CD14-positive monocyte (primary cell): Measurements from ENCODE around the gene ATP4A. TPM values are rescaled to one million over a fixed set of nuclear protein-coding genes. Genes with fewer than 3 reads are reported as not detected.

ENCODE experiments used
- DNase-seq, 3 donors: peaks; one replicate each; pipeline ENCODE4 v3.0.0-alpha.2; 2011 to 2022
- H2AFZ ChIP-seq: 2 replicates; pipeline ENCODE4 v1.6.0; 2012; ENCODE audit warnings: mild to moderate bottlenecking, low read depth, low read length, inconsistent platforms; ENCODE audit not compliant: insufficient read depth, poor library complexity, severe bottlenecking
- H3K27ac ChIP-seq, 2 donors: 1 replicate in 1 of 2; 2 replicates in 1 of 2; pipeline ENCODE4 v1.5.1; 2012 to 2013; ENCODE audit warnings: low read length in 2 of 2, control low read depth in 1 of 2, inconsistent platforms in 1 of 2, low read depth in 1 of 2, mild to moderate bottlenecking in 1 of 2
- H3K27me3 ChIP-seq, 2 donors: one replicate each; pipeline versions ENCODE4 v1.6.0 to v1.6.1; 2011 to 2013; ENCODE audit warnings: low read length in 2 of 2; ENCODE audit not compliant: control insufficient read depth in 2 of 2, insufficient read depth in 2 of 2
- H3K36me3 ChIP-seq, 2 donors: replicated peaks in 1 of 2; 1 replicate in 1 of 2; 2 replicates in 1 of 2; pipeline versions ENCODE4 v1.5.1 to v1.6.1; 2012 to 2013; ENCODE audit warnings: low read length in 2 of 2, control low read depth in 1 of 2, inconsistent platforms in 1 of 2, mild to moderate bottlenecking in 1 of 2; ENCODE audit not compliant: insufficient read depth in 2 of 2, control insufficient read depth in 1 of 2
- H3K4me1 ChIP-seq, 2 donors: 1 replicate in 1 of 2; 2 replicates in 1 of 2; pipeline versions ENCODE4 v1.5.1 to v1.6.1; 2012 to 2013; ENCODE audit warnings: low read length in 2 of 2, control low read depth in 1 of 2, inconsistent platforms in 1 of 2, mild to moderate bottlenecking in 1 of 2, moderate library complexity in 1 of 2; ENCODE audit not compliant: insufficient read depth in 2 of 2, control insufficient read depth in 1 of 2
- H3K4me2 ChIP-seq: replicated peaks from 2 replicates; pipeline ENCODE3; 2012; ENCODE audit warnings: low read length, moderate library complexity, mild to moderate bottlenecking; ENCODE audit not compliant: poor library complexity, severe bottlenecking; ENCODE audit errors: extremely low read depth
- H3K4me3 ChIP-seq, 3 experiments: fragments of 200-600 bp in 1 of 3; sonication (generic) in 1 of 3; replicated peaks in 1 of 3; 1 replicate in 2 of 3; 2 replicates in 1 of 3; pipeline ENCODE4 v1.5.1; 2011 to 2013; ENCODE audit warnings: low read length in 3 of 3, mild to moderate bottlenecking in 3 of 3, control low read depth in 2 of 3, low read depth in 2 of 3, inconsistent platforms in 1 of 3, moderate library complexity in 1 of 3
- H3K79me2 ChIP-seq: 2 replicates; pipeline ENCODE4 v1.6.0; 2012; ENCODE audit warnings: mild to moderate bottlenecking, control low read depth, inconsistent platforms, low read length, moderate library complexity; ENCODE audit not compliant: insufficient read depth
- H3K9ac ChIP-seq: 2 replicates; pipeline ENCODE4 v1.6.0; 2017; ENCODE audit warnings: low read length, mild to moderate bottlenecking; ENCODE audit not compliant: insufficient read depth, poor library complexity, severe bottlenecking
- H3K9me3 ChIP-seq, 2 donors: replicated peaks in 1 of 2; 1 replicate in 1 of 2; 2 replicates in 1 of 2; pipeline versions ENCODE4 v1.5.1 to v1.6.1; 2012 to 2013; ENCODE audit warnings: low read length in 2 of 2, control low read depth in 1 of 2; ENCODE audit not compliant: control insufficient read depth in 1 of 2, insufficient read depth in 1 of 2
- H4K20me1 ChIP-seq: 2 replicates; pipeline ENCODE4 v1.6.0; 2012; ENCODE audit warnings: mild to moderate bottlenecking, low read length, control low read depth, moderate library complexity; ENCODE audit not compliant: insufficient read depth
- H3K27ac Mint-ChIP-seq, 7 donors: one replicate each; pipeline ENCODE4 v1.8.0; 2020; ENCODE audit warnings: mild to moderate bottlenecking in 7 of 7, mixed read lengths in 7 of 7, moderate library complexity in 6 of 7, inconsistent platforms in 2 of 7
- H3K27me3 Mint-ChIP-seq, 3 donors: one replicate each; pipeline ENCODE4 v1.8.0; 2021 to 2022; ENCODE audit warnings: low read depth in 3 of 3, mild to moderate bottlenecking in 3 of 3, mixed read lengths in 3 of 3, moderate library complexity in 3 of 3, inconsistent platforms in 1 of 3
- H3K36me3 Mint-ChIP-seq, 2 donors: one replicate each; pipeline ENCODE4 v1.8.0; 2020; ENCODE audit warnings: mixed read lengths in 2 of 2, inconsistent platforms in 1 of 2, mild to moderate bottlenecking in 1 of 2
- H3K4me1 Mint-ChIP-seq: one replicate; pipeline ENCODE4 v1.8.0; 2020; ENCODE audit warnings: mild to moderate bottlenecking, mixed read lengths
- H3K4me3 Mint-ChIP-seq, 2 donors: one replicate each; pipeline ENCODE4 v1.8.0; 2020; ENCODE audit warnings: mild to moderate bottlenecking in 2 of 2, mixed read lengths in 2 of 2, moderate library complexity in 1 of 2
- H3K9me3 Mint-ChIP-seq, 7 donors: one replicate each; pipeline ENCODE4 v1.8.0; 2020 to 2022; ENCODE audit warnings: mixed read lengths in 7 of 7, mild to moderate bottlenecking in 6 of 7, moderate library complexity in 6 of 7, inconsistent platforms in 2 of 7
- CTCF ChIP-seq: fragments of 200-600 bp; IDR thresholded peaks from one replicate; pipeline ENCODE4 v1.8.0; 2022; ENCODE audit warnings: antibody characterized with exemption, mild to moderate bottlenecking
- WGBS: methylation state at CpG from one replicate; pipeline ENCODE4 v1.1.5; 2013; ENCODE audit warnings: missing lambda C conversion rate; ENCODE audit not compliant: insufficient coverage; 5-methylcytosine and 5-hydroxymethylcytosine counted together
- intact Hi-C, 2 donors: fragments of 100-400 bp; cut with micrococcal nuclease; formaldehyde crosslinking; loops; one replicate each; pipeline versions ENCODE4 v1.15.0 to v1.15.1; 2023
- polyA plus RNA-seq, 3 donors: library from polyadenylated mRNA; depleted of rRNA in 1 of 3; unstranded in 2 of 3; stranded (reverse) in 1 of 3; fragments of 300-500 nt in 2 of 3; fragments of >200 nt in 1 of 3; fragmentation: Illumina TruSeq in 2 of 3; gene quantifications; 1 replicate in 2 of 3; 2 replicates in 1 of 3; pipeline ENCODE4 v1.2.3, GENCODE V29; 2012 to 2021

ATP4A gene
- polyA plus RNA-seq, 3 donors = not detected

- H2AFZ ChIP-seq = no peak overlapping the region
- no peak overlapping the region for H3K4me3 ChIP-seq
- no peak overlapping the region for H3K4me3 Mint-ChIP-seq
- H3K27ac Mint-ChIP-seq = no peak overlapping the region
- WGBS = 83% methylated on average over 2 of the region's 5 CpGs
- no peaks in the 10 kb centered on the region for H3K79me2 ChIP-seq
- H3K4me2 ChIP-seq = no peak overlapping the region
- peaks cover 0 to 5% (median 3%) of the 10 kb centered on the region in 7 donors for H3K9me3 Mint-ChIP-seq
- H3K4me1 ChIP-seq = no peaks in the 10 kb centered on the region
- no peaks in the 10 kb centered on the region for H3K9me3 ChIP-seq
- no peak overlapping the region for H3K9ac ChIP-seq
- intact Hi-C loops = no loop called here
- H4K20me1 ChIP-seq = no peaks in the 10 kb centered on the region
- H3K36me3 ChIP-seq = no peaks in the 10 kb centered on the region
- H3K36me3 Mint-ChIP-seq = no peaks in the 10 kb centered on the region
- no peaks in the 10 kb centered on the region for H3K27me3 ChIP-seq
- H3K27me3 Mint-ChIP-seq = peaks cover 2 to 19% (median 16%) of the 10 kb centered on the region in 3 donors
- no peak for DNase-seq
- TF ChIP-seq CTCF = no peak
- H3K4me1 Mint-ChIP-seq = no peaks in the 10 kb centered on the region
- no peak overlapping the region for H3K27ac ChIP-seq
These were observed 5.9 kb upstream of the ATP4A start for GRCh38 chr19:35569281-35569781.

GRCh38 chr19:35566738-35567137 is 3.3 kb upstream of the ATP4A start:
- no peak for TF ChIP-seq CTCF
- Mint-ChIP-seq H3K4me3 (no peak overlapping the region), H3K4me1 (no peaks in the 10 kb centered on the region), H3K27ac (no peak overlapping the region), H3K9me3 (peaks cover 0 to 2% (median 0%) of the 10 kb centered on the region in 7 donors), H3K27me3 (peaks cover 3 to 29% (median 15%) of the 10 kb centered on the region in 3 donors), H3K36me3 (no peaks in the 10 kb centered on the region)
- H3K9ac ChIP-seq = no peak overlapping the region
- no peaks in the 10 kb centered on the region for H3K79me2 ChIP-seq
- H3K36me3 ChIP-seq = no peaks in the 10 kb centered on the region
- no peaks in the 10 kb centered on the region for H3K9me3 ChIP-seq
- 83% methylated on average over 1 of the region's 7 CpGs for WGBS
- no peak overlapping the region for H3K4me3 ChIP-seq
- no peaks in the 10 kb centered on the region for H4K20me1 ChIP-seq
- no peak for DNase-seq
- H2AFZ ChIP-seq = no peak overlapping the region
- no peak overlapping the region for H3K4me2 ChIP-seq
- no peaks in the 10 kb centered on the region for H3K4me1 ChIP-seq
- intact Hi-C loops = no loop called here
- H3K27ac ChIP-seq = no peak overlapping the region
- H3K27me3 ChIP-seq = no peaks in the 10 kb centered on the region
